Measurements from ENCODE around the gene CIC. TPM values are rescaled to one million over a fixed set of nuclear protein-coding genes. Genes with fewer than 3 reads are reported as not detected.
A peak's percentile ranks its signal among the peaks of the same experiment; 100 is the strongest.
"Not testable (repeated sequence)": the region's sequence is repeated elsewhere in the genome, so short reads cannot be mapped to it uniquely, and the experiment has no call there.

Gene CIC
- total and polyA plus RNA-seq, 5 donors = 28.6 to 42.7 (median 39.3) TPM

- no peaks in the 10 kb centered on the region for H3K9me3 ChIP-seq (ENCODE audit: control insufficient read depth, low read length)
- 5% methylated on average over 19 of the region's 19 CpGs for WGBS
- no peaks in the 10 kb centered on the region for H3K27me3 ChIP-seq (ENCODE audit: control insufficient read depth, insufficient read depth)
- peak overlapping the region; percentile 10 for H3K4me3 ChIP-seq (ENCODE audit: low read length)
- peak overlapping the region; percentile 75 for H3K27ac ChIP-seq (ENCODE audit: low read length)
- ATAC-seq = no peak
- DNase-seq = peak; percentile 69 to 83 (median 82)
- intact Hi-C loops (cut with DNase I) = no loop called here
- H3K4me1 ChIP-seq (ENCODE audit: control insufficient read depth, insufficient read depth, low read length) = peaks cover 13% of the 10 kb centered on the region
These were observed 18.2 kb upstream of the CIC start for GRCh38 chr19:42250666-42251531.

- no peaks in the 10 kb centered on the region for H3K9me3 ChIP-seq (ENCODE audit: control insufficient read depth, low read length)
- no peaks in the 10 kb centered on the region for H3K27me3 ChIP-seq (ENCODE audit: control insufficient read depth, insufficient read depth)
- ATAC-seq = no peak
- DNase-seq = peak in 1 of 3 donors; percentile 35
- WGBS = 51% methylated on average over 4 of the region's 4 CpGs
- peak overlapping the region; percentile 73 for H3K27ac ChIP-seq (ENCODE audit: low read length)
- H3K4me3 ChIP-seq (ENCODE audit: low read length) = peak overlapping the region; percentile 89
- H3K4me1 ChIP-seq (ENCODE audit: control insufficient read depth, insufficient read depth, low read length) = peaks cover 13% of the 10 kb centered on the region
- intact Hi-C loops (cut with DNase I) = no loop called here
These were observed 17.3 kb upstream of the CIC start for GRCh38 chr19:42251572-42252358.

- Histone ChIP-seq H3K4me3 (ENCODE audit: low read length) (peak overlapping the region; percentile 89), H3K4me1 (ENCODE audit: control insufficient read depth, insufficient read depth, low read length) (peaks cover 13% of the 10 kb centered on the region), H3K27me3 (ENCODE audit: control insufficient read depth, insufficient read depth) (no peaks in the 10 kb centered on the region), H3K9me3 (ENCODE audit: control insufficient read depth, low read length) (no peaks in the 10 kb centered on the region), H3K27ac (ENCODE audit: low read length) (peak overlapping the region; percentile 85)
- DNase-seq (peak; percentile 69 to 83 (median 78)), ATAC-seq (peak; percentile 0)
- intact Hi-C loops (cut with DNase I) = no loop called here
- WGBS = 2% methylated on average over 27 of the region's 27 CpGs
These were observed 16.4 kb upstream of the CIC start for GRCh38 chr19:42252365-42253244.

DNA sequence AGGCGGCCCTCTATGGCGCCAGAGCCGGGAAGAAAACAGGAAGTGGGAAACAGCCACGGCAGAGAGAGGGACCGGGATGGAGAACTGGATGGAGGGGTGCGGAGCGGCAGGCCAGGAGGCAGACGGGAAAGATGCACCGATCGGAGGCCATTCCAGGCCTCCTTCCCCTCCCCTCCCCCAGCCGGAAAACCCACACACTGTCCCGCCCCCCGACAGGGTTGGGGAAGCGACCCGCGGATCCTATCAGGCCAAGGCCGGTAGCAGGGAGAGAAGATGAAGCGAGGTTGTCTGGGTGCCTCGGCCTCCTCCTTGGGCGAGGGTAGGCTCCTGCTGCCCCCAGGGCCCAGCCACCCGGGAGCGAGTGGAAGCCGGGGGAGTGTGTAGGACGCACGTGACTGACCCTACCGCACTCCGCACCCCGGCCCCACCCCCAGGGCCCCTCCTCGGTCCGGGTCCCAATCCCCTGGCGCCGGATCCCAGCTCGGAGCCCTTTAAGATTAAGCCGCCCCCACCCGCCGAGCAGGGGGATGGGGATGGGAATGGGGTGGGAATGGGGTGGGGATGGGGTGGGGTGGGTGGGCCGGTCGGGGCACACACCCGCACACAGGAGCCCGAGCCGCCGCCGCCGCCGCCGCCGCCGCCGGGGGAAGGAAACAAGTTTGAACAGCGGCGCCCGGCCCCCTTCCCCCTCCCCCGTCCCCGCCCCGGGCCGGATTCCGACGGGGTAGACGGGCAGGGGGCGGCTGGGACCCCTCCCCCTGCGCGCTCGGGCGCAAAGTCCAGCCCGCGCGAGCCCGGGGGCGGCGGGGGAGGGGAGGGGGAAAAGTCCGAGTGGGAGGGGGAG, 15.6 kb upstream of the CIC start:
- Histone ChIP-seq H3K4me3 (ENCODE audit: low read length) (peak overlapping the region; percentile 89), H3K27me3 (ENCODE audit: control insufficient read depth, insufficient read depth) (no peaks in the 10 kb centered on the region), H3K27ac (ENCODE audit: low read length) (peak overlapping the region; percentile 95), H3K4me1 (ENCODE audit: control insufficient read depth, insufficient read depth, low read length) (peaks cover 13% of the 10 kb centered on the region), H3K9me3 (ENCODE audit: control insufficient read depth, low read length) (no peaks in the 10 kb centered on the region)
- ATAC-seq (peak; percentile 6 to 16), DNase-seq (peak; percentile 69 to 89 (median 88))
- intact Hi-C loops (cut with DNase I) = no loop called here
- under 1% methylated on average over 70 of the region's 71 CpGs for WGBS

DNA sequence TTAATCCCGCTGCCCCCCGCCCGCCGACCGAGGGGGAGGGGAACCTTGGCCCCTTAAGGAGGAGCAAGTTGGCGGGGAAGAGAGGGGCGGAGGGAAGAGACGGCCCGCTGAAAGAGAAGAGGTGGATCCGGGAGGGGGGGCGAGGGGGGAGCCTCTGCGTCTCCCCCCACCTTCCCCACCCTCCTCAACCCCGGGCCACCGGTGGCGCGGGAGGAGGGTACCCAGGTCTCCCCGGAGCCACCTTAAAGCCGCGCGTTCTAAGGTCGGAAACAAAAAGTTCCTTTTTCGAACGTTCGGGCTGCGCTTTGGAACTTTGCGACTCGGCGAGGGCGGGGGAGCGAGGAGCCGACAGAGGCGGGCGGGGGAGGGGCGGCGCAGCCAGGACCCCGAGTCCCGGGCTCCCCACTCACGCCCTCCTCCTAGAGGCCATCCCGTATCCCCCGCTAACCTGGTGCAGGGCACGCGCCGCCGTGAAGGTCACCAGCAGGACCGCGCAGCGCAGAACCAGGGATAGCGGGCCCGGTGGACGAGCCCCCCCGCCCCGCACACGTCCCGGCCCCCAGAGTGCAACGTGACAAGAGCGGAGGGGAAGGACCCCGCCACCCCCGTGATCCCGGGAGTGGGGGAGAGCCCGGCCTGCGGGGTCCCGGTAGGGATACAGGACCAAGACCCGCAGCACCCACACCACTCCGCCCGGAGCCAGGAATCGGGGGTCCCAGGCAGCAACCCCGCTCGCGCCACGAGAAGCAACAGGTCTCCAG, 14.8 kb upstream of the CIC start:
- peaks cover 13% of the 10 kb centered on the region for H3K4me1 ChIP-seq (ENCODE audit: control insufficient read depth, insufficient read depth, low read length)
- ATAC-seq = peak; percentile 15 to 20

DNA sequence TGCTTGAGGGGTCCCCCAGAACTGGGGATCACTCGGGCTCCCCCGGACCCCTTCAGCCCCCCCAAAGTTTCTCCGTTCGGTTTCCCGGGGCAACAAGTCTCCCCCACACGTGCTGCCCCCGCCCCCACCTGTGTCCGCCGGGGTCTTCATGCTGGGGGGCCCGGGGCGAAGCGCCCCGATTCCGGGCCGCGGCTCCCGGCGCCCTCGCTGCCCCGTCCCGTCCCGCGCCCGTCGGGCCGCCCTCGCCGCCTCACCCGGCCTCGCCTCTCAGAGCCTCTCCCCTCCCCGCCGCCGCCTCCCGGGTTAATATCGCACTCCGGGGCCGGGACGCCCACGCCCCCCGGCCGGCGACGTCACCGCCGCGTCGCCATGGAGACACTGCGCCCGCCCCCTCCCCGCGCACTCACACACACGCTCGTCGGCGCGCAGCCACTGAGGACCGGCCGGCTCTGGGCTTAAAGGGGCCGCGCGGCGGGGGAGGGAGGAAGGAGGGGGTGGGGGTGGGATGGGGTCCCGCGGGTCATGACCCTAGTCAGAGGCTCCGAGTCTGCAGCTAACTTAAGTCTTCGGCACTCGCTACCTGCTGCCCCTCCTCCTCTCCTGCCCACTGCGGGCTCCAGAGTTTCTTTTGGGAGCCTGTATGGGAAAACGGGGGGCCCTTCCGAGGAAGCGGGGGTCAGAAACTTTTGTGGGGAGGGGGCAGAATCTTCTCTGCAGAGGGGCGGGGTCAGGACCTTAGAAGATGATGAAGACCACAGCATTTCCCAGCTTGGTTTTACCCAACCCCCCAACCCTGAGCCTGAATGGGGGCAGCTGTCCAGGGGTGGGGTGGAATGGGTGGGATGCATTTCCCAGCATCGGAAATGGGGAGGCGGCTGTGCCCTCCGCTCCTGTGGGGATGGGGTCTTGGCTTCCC, 13.9 kb upstream of the CIC start, which contains the start of gene ERF:
TSS of gene ERF (minus strand) at position 279 of the 916 bp plus-strand sequence. CDS start at position 150, 129 bp downstream.
- Histone ChIP-seq H3K4me3 (ENCODE audit: low read length) (peak within 1 kb of the TSS; percentile 89), H3K27ac (ENCODE audit: low read length) (peak within 1 kb of the TSS; percentile 95), H3K27me3 (ENCODE audit: control insufficient read depth, insufficient read depth) (no peaks in the 10 kb centered on the region), H3K9me3 (ENCODE audit: control insufficient read depth, low read length) (no peaks in the 10 kb centered on the region), H3K4me1 (ENCODE audit: control insufficient read depth, insufficient read depth, low read length) (peaks cover 10% of the 10 kb centered on the region)
- under 1% methylated on average over 75 of the region's 75 CpGs for WGBS
- intact Hi-C loops (cut with DNase I) = no loop called here
- ATAC-seq = peak; percentile 82 to 84
- peak; percentile 95 to 98 (median 98) for DNase-seq

More for the DNA sequence above, 14.8 kb upstream of the CIC start:
- peak; percentile 75 to 92 (median 90) for DNase-seq
- peak overlapping the region; percentile 95 for H3K27ac ChIP-seq (ENCODE audit: low read length)
- peak overlapping the region; percentile 89 for H3K4me3 ChIP-seq (ENCODE audit: low read length)
- WGBS = 1% methylated on average over 70 of the region's 70 CpGs
- intact Hi-C loops (cut with DNase I) = no loop called here
- H3K27me3 ChIP-seq (ENCODE audit: control insufficient read depth, insufficient read depth) = no peaks in the 10 kb centered on the region
- H3K9me3 ChIP-seq (ENCODE audit: control insufficient read depth, low read length) = no peaks in the 10 kb centered on the region

DNA sequence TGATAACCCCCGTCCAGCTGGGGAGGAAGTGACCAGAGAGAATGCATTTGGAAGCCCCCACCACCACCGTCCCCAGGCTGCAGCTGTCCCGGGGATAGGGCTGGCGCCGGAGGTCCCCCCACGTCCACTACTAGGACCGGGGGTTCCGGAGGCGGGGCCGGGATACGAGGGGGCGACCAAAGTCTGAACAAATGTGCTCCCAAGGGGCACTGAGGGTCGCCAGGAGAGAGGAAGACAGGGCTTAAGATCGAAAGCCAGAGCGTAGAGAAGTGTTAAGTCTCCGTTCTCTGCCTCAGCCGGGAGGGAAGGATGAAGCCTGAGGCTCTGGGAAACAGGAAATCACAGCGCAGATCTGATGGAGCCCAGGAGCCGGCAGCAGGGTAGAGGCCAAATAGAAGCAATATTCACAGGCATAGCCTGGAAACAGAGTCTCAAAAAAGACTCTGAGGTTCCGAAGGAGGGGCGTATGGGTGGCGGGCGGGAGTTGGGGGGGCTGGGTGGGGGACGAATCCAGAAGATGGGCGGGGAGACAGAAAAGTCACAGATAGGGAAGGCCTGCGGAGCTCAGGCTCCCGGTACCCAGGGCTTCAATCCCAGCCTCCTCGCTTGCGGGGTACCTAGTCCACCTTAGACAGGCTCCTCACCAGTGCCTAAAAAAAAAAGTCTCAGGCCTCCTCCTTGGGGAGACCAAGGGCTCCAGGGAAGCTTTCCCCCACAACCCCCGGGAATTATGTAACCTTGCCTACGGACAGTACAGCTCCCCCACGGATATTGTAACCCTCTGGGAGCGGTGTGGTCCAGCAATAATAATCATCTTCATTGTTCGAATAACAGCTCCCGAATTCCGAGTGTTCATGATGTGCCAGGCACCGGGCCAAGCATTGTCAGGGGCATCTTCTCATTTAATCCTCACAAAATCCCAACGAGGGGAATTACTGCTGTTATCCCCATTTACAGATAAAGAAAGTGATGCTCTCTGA, 13.0 kb upstream of the CIC start:
- H3K27ac ChIP-seq (ENCODE audit: low read length) = peak overlapping the region; percentile 77
- ATAC-seq (peak; percentile 7 to 27), DNase-seq (peak; percentile 71 to 89 (median 86))
- H3K4me3 ChIP-seq (ENCODE audit: low read length) = peak overlapping the region; percentile 89
- H3K9me3 ChIP-seq (ENCODE audit: control insufficient read depth, low read length) = no peaks in the 10 kb centered on the region
- H3K27me3 ChIP-seq (ENCODE audit: control insufficient read depth, insufficient read depth) = no peaks in the 10 kb centered on the region
- intact Hi-C loops (cut with DNase I) = no loop called here
- 4% methylated on average over 38 of the region's 38 CpGs for WGBS
- H3K4me1 ChIP-seq (ENCODE audit: control insufficient read depth, insufficient read depth, low read length) = peaks cover 6% of the 10 kb centered on the region

GRCh38 chr19:42257842-42258241, 11.2 kb upstream of the CIC start:
- H3K4me1 ChIP-seq (ENCODE audit: control insufficient read depth, insufficient read depth, low read length); H3K4me3 ChIP-seq (ENCODE audit: low read length); intact Hi-C loops (cut with DNase I); DNase-seq; H3K27me3 ChIP-seq (ENCODE audit: control insufficient read depth, insufficient read depth); H3K27ac ChIP-seq (ENCODE audit: low read length); H3K9me3 ChIP-seq (ENCODE audit: control insufficient read depth, low read length); ATAC-seq: not testable (repeated sequence)
- WGBS = 92% methylated on average over 3 of the region's 3 CpGs
